Measurements from ENCODE around the gene RPL7L1.
"Not testable (repeated sequence)": the region's sequence is repeated elsewhere in the genome, so short reads cannot be mapped to it uniquely, and the experiment has no call there.

Gene RPL7L1

DNA sequence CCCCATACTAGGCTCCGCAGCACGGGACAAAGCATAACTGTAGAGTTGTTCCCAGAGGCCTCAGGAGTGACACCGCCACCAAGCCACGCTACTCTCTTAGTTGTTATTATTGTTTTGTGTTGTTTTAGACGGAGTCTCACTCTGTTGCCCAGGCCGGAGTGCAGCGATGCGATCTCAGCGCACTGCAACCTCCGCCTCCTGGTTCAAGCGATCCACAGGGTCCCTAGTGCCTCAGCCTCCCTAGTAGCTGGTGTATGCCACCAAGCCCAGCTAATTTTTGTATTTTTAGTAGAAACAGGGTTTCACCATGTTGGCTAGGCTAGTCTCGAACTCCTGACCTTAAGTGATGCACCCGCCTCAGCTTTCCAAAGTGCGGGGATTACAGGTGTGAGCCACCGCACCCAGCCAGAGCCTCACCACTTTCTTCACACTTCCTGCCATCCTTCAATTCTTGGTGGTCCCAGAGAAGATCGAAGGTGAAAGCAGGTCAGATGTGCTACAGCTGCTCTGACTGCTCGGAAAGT, 11.8 kb downstream of the RPL7L1 start:
- DNase-seq (ENCODE audit: low spot score), result no peak

DNA sequence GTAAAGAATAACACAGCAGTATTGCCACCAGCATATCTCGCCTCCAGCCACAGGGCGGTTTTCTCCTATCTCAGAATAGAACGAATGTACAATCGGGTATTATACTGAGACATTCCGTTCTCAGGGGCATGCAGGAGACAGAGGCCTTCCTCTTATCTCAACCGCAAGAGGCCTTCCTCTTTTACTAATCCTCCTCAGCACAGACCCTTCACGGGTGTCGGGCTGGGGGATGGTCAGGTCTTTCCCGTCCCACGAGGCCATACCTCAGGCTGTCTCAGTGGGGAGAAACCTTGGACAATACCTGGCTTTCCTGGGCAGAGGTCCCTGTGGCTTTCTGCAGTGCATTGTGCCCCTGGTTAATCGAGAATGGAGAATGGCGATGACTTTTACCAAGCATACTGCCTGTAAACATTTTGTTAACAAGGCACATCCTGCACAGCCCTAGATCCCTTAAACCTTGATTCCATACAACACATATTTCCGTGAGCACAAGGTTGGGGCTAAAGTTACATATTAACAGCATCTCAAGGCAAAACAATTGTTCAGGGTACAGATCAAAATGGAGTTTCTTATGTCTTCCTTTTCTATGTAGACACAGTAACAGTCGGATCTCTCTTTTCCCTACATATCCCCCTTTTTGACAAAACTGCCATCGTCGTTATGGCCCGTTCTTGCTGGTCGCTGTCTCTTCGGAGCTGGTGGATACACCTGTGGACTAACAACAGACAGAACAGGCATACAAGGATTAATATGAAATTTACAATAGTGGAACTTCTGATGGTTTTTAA, 14.8 kb downstream of the RPL7L1 start:
- not testable (repeated sequence) for DNase-seq (ENCODE audit: low spot score)

GRCh38 chr6:42896178-42896719, 16.8 kb downstream of the RPL7L1 start:
- no peak for DNase-seq (ENCODE audit: low spot score)

DNA sequence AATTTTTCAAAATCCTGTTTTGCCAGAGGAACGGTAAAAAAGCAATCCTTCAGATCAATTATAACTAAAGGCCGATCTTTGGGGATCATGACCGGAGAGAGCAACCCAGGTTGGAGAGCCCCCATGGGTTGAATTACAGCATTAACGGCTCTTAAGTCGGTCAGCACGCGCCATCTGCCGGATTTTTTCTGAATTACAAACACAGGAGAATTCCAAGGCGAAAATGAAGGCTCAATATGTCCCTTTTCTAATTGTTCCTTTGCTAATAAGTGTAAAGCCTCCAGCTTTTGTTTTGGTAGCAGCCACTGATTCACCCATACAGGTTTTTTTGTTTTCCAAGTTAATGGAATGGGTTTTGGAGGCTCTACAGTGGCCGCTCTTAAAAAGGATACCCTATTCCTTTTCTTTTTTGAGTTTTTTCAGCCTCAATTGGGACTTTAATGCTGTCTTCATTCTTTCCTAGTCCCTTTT, 19.5 kb downstream of the RPL7L1 start:
- peak; percentile 29 for DNase-seq (ENCODE audit: low spot score)

DNA sequence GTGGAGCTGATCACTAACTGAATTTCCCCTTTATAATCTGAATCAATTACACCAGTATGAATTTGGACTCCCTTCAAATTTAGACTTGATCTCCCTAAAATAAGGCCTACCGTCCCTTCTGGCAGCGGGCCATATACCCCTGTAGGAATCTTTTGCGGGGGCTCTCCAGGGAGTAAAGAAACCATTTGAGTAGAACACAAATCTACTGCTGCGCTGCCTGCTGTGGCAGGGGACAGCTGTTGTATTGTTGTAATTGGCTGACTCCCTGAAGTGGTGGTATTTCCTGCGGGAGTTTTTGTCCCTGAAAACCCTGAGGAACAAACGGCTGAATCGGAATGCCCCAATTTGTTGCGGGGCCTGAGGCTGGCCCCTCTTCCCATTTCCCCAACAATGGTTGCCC, 20.5 kb downstream of the RPL7L1 start:
- no peak for DNase-seq (ENCODE audit: low spot score)

DNA sequence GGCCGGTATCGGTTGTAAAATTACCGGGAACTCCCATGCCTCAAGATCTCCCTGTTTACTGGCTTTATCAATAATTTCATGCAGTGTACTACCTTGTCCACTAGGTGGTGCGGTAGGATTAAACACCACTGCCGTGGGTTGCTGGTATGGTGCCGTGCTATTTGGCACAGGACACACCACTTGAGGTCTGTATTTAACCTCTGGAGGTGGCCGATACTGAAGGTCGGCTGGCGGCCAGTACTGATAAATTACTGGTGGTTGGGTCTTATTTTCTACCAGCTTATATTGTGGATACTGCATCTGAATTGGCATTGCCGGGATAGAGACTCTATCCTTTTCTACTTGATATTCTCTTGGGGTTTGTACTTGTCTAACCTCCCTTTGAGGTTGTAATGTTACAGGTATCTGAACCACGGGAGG, 22.1 kb downstream of the RPL7L1 start:
- peak; percentile 76 for DNase-seq (ENCODE audit: low spot score)

GRCh38 chr6:42902429-42903263, 23.2 kb downstream of the RPL7L1 start:
- not testable (repeated sequence) for DNase-seq (ENCODE audit: low spot score)

DNA sequence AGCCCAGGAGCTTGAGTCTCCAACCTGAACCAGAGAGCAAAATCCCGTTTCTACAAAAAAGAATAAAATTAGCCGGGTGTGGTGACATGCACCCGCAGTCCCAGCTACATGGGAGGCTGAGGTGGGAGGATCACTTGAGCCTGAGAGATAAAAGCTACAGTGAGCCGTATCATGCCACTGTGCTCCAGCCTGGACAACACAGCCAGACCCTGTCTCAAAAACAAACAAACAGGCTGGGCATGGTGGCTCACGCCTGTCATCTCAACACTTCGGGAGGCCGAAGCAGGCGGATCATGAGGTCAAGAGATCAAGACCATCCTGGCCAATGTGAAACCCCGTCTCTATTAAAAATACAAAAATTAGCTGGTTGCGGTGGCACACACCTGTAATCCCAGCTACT, 25.1 kb downstream of the RPL7L1 start:
- DNase-seq (ENCODE audit: low spot score), result no peak

GRCh38 chr6:42907336-42907735, 27.9 kb downstream of the RPL7L1 start:
- no peak for DNase-seq (ENCODE audit: low spot score)

DNA sequence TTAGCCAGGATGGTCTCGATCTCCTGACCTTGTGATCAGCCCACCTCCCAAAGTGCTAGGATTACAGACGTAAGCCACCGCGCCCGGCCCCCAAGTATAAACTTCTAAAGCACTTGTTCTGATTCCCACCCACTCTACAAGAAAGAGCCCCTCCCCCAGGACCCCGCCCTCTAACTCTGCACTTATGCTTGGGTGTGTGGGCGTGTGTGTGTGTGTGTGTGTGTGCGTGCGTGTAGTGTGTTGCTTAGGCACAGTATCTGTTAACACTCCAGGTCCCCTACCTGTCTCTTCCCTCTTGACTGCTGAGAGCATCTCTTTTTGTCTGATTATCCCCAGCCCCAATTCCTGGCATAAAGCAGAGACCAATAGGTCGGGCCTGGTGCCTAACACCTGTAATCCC, 30.4 kb downstream of the RPL7L1 start:
- no peak for DNase-seq (ENCODE audit: low spot score)

DNA sequence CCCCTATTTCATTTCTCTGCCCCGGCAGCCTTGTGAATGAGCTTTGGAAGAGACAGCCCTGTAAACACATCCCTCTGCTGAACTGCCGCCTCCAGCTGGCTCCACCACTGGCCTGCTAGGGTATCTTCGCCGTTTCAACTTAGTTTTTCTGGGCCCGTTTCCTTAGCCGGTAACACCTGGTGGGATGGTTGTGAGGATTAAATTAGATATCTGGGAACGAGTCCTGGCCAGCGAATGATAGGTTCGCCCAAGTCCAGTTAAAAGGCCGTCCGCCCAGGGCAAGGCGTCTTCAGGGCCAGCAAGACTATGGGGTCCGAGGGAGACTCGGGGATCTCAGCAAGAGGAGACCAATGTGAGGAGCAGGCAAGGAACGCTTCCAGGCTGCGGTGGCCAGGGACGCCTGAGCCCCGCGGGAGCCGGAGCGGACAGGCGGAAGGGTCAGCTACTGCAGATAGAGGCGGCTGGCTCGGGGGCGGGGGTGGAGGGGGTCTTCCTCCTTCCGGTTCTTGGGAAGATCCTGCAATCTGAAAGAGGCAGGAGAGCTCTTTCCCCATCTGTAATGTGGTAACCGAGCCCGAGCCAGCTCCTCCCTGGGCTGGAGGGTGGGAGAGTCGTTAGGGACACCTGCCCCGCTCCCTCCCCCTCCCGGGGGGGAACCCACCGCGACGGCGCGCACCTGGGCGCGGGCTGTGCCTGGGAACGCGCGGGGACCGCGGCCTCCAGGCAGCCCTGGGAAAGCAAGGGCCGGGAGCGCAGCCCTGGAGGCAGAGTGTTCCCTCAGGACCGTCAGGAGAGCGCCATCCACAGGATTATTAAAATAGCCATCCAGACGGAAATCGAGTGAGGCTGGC, 32.0 kb downstream of the RPL7L1 start:
- no peak for DNase-seq (ENCODE audit: low spot score)

DNA sequence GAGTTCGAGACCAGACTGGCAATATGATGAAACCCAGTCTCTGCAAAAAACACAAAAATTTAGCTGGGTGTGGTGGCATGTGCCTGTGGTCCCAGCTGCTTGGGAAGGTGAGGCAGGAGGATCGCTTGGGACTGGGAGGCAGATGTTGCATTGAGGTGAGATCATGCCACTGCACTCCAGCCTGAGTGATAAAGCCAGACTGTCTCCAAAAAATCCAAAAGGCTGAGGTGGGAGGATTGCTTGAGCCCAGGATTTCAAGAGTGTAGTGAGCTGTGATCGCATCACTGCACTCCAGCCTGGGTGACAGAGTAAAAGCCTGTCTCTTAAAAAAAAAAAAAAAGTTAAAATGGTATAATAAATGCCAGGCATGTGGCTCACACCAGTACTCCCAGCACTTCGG, 35.1 kb downstream of the RPL7L1 start:
- no peak for DNase-seq (ENCODE audit: low spot score)

DNA sequence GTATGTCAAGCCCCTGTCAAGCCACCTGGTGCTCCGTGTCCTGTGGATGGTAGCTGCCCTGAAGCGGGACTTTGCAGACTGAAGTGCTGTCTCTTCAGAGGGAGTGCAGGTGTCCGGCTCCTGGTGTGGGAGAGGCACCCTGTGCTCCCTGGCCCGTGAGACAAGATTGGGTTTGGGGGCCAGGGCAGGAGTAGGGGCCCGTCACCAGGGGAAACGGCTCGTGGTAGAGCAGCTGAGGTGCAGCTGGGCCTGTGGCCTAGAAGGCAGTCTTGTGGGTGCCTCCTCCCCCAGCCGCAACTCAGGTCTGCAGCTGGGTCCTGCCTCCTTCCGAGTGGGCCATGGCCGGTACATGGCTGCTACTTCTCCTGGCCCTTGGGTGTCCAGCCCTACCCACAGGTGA, 36.3 kb downstream of the RPL7L1 start, which contains the start of gene PTCRA:
PTCRA (plus strand) TSS at position 322 of the 400 bp plus-strand sequence; CDS start at position 339, 17 bp downstream.
- DNase-seq (ENCODE audit: low spot score), result no peak

GRCh38 chr6:42916288-42916687, 36.9 kb downstream of the RPL7L1 start:
- DNase-seq (ENCODE audit: low spot score), result no peak

- DNase-seq (ENCODE audit: low spot score), result no peak
Measured at GRCh38 chr6:42921801-42922200, 42.4 kb downstream of the RPL7L1 start.

GRCh38 chr6:42923666-42924065, 44.2 kb downstream of the RPL7L1 start:
- peak; percentile 46 for DNase-seq (ENCODE audit: low spot score)

- no peak for DNase-seq (ENCODE audit: low spot score)
Measured at GRCh38 chr6:42925248-42925857, 45.9 kb downstream of the RPL7L1 start.

- peak; percentile 95 for DNase-seq (ENCODE audit: low spot score)
Measured at GRCh38 chr6:42928986-42929820, 49.8 kb downstream of the RPL7L1 start, which contains the start of gene CNPY3. Gene CNPY3 (plus strand): TSS chr6:42929480. CDS start chr6:42929571, 91 bp downstream.

GRCh38 chr6:42929821-42930360, 50.5 kb downstream of the RPL7L1 start:
- DNase-seq (ENCODE audit: low spot score), result peak; percentile 22

DNA sequence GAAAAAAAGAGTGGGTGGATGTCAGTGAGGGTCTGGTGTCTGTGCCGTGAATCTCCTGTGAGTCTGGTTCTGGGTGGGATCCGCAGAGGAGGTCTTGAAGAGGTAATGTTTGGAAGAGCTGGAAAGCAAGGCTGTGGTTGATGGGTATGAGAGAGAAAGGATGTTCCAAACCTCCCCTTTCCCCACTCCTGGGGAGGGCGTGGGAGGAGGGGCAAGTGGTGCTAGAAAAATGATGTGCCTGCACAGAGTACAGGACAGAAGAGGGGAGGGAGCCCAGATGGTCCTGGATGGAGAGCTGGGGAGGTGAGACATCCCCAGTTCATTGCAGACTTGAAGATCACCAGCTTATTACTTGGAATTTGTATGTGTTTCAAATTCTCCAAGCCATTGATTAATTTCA, 53.0 kb downstream of the RPL7L1 start:
- DNase-seq (ENCODE audit: low spot score), result no peak
